NCI-H2196 (cell line): ENCODE measurements around the gene DAGLA.

ENCODE experiments used
- DNase-seq: peaks from one replicate; lab custom pipeline; 2025; ENCODE audit not compliant: unreplicated experiment; lab: John Stamatoyannopoulos, UW

Gene DAGLA

DNA sequence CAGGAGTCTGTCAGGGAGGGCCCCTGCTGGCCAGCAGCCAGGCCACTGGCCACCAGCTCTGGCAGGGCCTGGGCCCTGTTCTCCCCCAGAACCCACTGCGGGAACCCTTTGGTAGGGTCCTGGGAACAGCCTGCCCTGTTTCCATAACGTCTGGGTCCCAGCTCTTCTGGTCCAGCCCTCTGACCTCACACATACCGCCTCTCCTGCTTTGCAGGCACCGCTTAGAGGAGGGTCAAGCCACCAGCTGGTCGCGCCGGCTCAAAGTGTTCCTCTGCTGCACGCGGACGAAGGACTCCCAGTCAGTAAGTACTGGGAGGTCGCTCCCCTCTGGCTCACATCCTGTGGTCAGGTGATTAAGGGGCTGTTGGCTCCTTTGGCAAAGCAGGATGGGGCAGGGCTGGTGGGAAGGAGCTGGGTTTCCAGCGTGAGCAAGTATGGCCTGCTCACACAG, 45.6 kb downstream of the DAGLA start:
- DNase-seq = no peak

DNA sequence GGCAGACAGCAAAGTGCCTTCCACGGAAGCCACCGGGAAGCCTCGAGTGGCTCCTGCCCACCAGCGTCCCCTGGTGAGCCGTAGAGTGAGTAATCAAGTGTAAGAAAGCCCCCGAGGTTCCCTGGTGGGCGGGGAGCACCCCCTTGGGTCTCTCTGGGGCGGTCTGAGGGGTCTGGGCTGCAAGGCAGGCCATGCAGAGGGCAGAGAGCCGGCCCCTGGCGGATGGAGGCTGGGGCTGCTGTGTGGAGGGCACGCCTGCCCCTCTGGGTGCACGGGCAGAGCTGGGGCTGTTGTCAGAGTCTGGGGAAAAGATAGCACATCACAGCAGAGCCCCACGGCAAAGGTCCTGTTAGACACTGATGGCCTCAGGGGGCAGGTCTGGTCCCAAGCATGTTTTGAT, 46.6 kb downstream of the DAGLA start:
- DNase-seq = no peak

DNA sequence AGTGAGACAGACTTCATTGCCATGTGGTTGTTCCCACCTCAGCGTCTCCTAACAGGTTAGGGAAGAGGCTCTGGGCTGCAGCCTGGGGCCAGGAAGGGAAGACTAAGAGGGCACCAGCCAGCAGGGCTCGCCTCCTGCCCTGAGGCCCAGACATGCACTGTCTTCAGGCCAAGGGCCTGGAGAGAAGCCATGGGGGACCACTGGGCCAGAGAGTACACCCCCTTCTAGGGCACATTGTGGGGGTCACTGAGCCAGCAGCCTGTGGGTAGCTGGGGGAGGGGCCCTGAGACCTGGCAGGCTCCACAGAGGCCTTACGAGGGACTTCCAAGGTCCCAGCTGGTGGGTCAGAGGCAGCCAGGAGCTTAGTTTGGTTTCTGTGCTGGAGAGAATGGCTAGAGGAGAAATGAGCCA, 47.2 kb downstream of the DAGLA start:
- DNase-seq = no peak

DNA sequence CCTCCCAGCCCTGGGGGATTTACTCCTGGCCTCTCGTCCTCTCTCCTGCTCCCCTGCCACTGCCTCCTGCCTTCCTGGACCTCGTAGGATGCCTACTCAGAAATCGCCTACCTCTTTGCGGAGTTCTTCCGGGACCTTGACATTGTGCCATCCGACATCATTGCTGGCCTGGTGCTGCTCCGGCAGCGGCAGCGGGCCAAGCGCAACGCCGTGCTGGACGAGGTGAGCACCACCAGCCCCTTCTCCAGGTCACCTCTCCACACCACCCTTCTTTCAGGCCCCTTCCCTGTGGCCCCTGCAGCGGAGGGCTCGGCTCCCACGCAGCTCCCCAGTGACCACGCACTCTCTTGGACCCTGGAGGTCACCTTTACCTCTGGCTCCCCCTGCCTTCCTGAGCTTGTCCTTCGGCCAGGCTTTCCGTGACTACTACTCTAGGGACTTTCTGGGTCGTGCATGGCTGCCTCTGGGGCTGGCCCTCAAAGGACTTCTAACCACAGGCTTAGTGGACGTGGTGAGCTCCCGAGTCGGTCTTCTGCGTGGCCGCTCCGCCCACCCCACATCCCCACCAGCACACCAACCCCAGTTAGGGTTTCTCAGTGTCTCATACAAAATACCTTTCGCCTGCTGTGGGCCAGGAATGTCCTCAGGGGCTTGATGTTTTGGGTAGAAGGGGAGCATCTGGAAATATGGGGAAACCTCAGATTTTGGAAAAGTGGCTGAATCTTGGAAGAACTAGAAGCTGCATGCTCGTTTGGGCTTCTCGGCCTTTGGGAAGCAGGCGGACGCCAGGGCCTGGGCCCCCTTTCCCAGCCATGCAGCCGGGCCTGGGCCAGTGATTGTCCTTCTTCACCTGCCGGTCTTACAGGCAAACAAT, 48.1 kb downstream of the DAGLA start:
- no peak for DNase-seq

DNA sequence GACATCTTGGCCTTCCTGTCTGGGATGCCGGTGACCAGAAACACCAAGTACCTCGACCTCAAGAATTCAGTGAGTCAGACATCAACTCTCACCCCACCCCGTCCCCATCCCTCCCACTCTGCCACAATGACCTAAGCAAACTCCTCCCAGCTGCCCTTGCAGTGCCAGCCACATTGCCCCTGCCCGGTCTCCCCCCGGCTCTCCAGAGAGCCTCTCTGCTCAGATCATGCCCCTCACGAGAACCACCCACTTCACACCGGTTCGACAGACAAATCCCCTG, 48.7 kb downstream of the DAGLA start:
- DNase-seq = no peak

DNA sequence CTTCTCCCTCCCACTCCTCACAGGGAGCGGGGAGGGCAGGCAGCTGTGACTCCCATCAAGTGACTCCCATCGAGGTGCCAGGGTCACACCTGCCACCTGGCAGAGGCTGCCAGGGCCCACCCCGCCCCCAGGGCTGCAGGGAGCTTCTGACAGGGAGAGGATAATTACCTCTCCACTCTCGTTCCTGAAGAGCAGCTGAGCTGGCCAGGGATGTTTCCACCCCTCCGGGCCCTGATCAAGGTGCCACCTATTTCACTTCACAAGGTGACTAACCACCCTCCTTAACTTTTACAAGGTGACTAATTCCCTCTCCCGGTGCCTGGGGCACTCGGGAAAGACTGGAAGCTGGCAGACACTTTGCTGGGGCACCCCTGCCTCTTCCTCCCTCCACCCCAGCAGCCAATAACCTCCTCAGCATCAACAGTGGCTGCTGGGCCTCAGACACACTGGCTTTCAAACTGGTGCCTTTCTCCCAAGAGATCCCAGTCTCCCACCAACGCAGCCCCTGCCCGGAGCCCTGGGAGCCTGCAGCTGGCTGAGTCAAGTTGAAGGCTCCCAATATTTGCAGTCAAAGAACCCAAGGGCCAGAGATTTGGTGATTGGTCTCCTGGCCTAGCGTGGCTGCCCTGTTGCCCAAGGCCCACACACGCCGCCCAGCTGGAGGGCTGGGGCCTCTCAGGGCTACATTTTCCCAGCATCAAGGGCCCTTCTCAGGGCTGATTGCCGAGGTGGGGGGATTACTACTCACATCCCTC, 50.2 kb downstream of the DAGLA start:
- DNase-seq = peak; percentile 81

DNA sequence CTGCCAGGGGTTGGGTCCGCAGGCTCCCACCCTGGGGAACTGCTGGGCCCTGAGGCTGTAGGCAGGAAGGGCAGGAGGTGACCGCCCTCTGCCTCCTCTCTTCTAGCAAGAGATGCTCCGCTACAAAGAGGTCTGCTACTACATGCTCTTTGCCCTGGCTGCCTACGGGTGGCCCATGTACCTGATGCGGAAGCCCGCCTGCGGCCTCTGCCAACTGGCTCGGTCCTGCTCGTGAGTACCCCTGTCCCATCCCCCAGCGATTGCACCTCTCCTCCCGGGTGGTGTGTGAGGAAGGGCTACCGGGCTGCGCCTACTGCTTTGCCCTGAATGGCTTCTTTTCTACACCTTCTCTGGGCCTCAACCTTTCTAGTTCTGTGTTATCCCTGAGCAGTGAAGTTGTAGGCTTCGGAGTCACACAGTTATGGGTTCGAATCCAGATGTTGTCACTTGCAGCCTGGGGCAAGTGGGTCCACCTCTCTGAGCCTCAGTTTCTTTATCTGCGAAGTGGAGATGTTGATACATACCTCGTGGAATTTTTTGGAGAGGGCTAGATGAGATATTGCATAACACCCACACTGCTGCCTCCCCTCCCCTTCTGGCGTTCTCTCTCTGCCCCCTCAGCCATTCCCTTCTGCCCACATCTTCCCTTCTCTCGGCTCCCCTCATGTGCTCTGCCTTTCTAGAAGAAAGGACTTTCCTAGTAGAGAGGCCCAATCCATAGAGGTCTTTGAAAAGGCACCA, 51.2 kb downstream of the DAGLA start:
- no peak for DNase-seq

DNA sequence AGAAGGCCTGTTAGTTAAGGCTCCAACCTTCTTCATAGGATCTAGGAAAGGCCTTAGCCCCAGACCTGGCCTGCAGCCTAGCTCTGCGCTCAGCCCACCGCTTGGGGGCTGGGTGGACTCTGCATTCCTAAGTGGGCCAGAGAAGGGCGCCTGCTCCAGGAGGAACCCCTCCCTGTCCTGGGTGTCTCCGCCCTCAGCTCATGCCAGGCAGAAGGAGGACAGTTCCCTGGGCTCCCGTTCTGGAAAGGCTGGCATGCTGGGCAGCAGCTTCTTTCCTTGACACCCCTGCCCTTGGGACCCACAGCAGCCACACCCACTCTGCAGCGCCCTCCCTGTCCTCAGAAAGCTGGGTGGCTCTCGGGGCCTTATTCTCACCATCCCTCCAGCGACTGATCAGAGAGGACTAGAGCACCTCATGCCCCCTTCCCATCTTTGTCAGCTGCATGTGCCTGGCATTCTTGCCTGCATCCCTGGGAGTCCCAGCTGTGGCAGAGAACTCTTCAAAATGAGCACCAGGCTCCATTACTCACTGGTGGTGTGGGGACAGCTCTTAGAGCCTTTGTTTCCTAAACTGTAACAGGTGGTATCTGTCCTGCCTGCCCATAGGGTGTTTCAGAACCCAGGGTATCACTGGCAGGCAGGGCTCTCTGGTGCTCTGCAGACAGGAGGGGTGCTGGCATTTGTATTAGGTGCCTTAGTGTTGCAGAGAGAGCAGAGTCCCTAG, 51.9 kb downstream of the DAGLA start:
- no peak for DNase-seq

DNA sequence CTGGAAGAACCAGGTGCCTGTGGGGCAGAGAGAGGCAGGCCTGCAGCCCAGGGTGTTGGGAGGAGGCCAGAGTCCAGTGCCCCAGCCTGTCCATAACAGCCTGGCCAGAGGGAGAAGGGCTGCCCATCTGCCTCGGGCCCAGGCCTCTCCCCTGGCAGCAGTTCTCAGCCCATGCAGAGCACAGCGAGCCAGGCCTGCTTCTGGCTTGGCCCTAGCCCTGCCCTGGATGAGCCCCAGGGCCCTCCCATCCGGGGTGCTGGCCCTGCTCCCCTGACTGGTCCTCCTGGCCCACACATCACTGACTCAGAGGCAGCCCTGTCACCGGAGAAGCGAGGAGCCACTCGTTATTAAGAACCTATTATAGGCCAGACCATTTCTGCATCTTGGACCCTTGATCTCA, 52.5 kb downstream of the DAGLA start:
- no peak for DNase-seq

DNA sequence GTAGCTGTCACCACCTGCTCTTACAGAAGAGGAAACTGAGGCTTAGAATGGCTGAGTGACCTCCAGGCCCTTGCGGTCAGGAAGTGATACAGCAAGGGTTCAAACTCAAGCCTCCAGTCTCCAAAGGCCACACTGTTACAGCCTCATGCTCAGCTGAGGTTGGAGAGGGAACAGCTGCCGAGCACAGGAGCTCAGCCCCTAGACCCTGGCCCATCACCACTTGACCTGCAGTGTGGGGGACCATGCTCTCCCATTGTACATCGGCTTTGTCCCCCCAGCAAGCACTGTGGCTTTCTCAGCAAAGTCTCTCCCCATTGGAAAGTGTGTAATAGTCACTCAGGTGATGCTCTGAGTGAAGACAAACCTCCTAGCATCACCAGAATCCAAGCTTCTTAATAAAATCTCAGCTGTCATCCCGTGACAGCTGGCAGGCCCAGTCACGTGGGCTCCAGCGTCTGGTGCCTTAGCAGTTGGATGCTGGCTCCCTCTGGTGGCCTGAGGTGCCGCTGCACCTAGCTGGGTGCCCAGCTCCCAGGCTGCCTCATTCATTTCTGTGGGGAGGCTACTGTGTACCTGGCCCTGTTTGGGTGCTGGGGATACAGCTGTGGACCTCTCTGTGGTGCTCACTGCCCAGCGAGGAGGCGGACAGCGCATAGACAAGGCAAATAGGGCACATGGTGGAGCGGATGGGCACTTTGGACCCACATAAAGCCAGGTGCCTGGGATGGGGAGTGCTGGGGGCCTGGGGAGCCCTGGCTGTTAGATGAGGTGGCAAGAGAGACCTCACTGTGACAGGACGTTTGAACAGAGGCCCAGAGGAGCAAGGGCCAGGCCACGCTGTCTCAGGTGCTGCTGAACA, 53.2 kb downstream of the DAGLA start:
- peak; percentile 90 for DNase-seq

DNA sequence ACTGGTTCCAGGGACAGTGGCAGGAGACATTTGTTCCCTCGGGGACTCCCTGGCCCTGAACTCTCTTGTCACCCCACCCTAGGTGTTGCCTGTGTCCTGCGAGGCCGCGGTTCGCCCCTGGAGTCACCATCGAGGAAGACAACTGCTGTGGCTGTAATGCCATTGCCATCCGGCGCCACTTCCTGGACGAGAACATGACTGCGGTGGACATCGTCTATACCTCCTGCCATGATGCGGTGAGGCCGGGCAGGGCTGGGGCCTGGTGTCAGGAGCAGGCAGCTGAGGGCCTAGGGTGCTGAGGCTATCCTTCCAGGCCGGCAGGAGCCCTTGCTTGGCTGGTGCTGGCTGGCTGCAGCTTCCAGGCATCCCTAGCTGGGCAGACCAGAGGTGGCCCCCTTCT, 54.6 kb downstream of the DAGLA start:
- DNase-seq = no peak

DNA sequence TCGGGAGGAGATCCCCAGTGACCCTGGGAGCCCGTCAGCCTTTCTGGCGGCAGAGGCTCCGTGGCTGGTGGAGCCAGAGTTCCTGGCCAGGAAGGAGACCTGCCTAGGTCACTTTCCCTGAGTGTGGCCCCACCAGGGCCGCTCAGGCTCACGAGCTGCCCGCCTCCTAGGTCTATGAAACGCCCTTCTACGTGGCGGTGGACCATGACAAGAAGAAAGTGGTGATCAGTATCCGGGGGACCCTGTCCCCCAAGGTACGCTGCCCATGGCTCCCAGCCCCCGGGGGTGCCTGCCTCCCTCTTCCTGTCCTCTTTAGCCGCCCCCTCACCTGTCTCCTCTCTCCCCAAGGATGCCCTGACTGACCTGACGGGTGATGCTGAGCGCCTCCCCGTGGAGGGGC, 55.2 kb downstream of the DAGLA start:
- DNase-seq = no peak

DNA sequence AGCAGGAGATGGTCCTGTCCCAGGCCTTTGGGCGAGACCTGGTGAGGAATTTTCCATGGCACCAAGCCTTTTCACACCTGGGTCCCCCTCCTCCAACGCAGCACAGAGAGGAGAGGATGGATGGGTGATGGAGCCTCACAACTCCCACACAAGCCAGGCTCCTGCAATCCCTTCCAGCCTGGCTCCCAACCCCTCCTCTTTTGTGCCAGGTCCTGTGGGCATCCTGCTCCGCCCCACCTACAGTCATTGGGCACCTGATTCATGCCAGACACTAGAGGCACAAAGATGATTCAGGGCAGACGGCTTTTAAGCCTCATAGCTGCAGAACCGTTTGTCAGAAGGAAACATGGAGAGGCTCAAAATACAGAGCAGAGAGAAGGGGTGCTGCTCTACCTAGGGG, 56.1 kb downstream of the DAGLA start:
- no peak for DNase-seq

DNA sequence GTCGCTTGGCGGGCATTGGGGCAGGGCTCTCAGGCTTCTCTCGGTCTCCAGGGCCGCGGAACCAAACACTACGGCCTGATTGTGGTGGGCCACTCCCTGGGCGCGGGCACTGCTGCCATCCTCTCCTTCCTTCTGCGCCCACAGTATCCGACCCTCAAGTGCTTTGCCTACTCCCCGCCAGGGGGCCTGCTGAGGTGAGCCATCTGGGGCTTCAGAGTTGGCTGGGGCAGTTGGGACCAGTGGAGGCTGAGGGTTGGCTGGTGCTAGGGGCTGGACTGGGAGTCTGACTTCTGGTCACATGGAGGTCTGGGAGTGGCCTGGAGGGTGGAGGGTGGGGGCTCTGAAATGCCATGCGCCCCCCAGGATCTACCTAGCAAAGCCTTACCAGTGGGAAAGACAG, 56.9 kb downstream of the DAGLA start:
- no peak for DNase-seq

DNA sequence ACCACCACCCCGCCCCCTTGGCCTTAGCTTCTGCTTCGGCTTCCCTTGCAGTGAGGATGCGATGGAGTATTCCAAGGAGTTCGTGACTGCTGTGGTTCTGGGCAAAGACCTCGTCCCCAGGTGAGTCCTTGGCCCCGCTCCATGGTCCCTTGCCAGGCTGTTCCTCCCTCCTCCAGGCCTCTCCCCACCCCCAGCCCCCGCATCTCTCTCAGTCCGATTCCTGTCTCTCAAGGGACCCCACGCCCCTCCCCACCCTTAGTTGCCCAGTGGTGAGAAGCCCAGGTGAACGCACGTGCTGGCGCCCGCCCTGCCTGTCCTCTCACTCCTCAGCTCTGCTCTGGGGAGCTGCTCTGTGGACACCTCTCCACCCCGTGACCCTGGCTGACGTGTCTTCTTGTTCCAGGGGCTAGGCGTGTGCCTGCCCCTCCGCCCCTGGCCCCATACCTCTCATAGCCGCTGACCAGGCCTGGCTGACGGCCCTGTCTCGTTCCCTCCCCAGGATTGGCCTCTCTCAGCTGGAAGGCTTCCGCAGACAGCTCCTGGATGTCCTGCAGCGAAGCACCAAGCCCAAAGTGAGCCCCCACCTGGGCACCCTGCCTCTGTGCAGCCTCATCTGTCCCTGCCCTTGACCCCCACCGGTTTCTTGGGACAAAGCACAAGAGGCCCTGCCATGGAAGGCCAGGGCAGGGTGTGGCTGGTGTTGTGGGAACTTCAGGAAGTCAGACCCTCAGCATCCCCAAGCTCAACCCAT, 57.6 kb downstream of the DAGLA start:
- no peak for DNase-seq

DNA sequence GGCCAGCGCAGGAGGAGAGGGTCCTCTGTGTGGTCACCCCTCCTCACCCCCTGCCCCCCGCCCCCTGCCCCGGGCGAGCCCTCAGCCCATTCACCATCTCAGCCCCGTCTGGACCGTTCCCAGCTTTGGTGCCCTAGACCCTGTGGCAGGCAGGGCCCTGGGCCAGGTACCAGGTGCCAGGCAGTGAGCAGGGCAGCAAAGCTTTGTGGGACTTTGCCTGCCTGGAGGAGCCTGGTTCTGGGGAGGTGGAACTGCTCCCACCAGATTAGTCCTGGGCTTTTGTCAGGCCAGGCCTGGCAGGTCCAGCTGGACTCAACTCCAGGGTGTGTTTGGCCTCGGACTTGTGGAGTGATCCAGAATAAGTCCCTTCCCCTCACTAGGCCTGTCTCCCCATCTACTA, 58.6 kb downstream of the DAGLA start:
- DNase-seq = no peak

DNA sequence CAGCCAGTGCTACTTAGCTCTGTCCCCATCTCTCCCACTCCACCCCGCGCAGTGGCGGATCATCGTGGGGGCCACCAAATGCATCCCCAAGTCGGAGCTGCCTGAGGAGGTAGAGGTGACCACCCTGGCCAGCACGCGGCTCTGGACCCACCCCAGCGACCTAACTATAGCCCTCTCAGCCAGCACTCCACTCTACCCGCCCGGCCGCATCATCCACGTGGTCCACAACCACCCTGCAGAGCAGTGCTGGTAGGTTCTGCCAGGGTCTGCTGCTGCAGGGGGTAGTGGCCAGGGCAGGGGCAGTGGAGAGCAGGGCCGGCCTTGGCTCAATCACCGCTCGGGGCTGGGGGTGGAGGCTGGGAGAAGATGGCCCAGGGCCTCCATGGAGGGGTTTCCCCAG, 59.2 kb downstream of the DAGLA start:
- DNase-seq = no peak

DNA sequence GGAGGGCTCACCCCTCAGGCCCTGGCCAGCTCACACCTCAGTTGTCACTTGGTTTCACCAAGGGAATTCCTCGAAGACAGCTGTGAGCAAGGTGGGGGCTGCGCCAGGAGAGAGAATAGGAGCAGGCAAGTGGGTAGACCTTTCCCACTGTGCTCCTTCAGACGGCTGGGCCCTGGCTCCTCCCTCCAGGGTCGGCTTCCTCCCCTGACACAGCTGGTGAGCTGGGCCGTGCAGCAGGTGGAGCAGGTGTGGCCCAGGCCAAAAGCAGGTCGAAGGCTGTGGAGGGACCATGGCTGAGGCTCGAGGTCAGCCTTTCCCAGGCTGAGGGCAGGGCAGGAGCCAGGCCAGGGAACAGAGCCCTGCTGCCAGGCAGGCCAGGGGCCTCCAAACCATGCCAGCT, 59.8 kb downstream of the DAGLA start:
- peak; percentile 29 for DNase-seq

DNA sequence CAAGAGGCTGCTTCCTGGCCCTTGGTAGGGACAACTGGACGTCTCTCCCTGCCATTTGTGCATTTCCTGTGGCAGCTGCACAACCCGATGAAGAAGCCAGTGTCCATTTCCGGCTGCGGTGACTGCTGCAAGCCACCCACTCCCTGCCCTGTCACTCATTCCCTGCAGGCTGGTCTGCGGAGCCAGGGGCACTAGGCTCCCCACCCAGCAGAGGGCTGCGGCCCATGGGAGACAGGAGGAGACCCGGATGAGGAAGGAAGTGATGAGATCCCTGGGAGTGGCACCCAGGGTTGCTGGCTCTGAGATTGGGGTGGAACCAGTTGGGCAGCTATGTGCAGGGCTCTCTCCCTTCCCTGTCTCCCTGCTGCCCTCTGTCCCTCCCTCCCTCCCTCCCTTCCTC, 62.2 kb downstream of the DAGLA start:
- DNase-seq = no peak
